SK-N-SH treated with all-trans-retinoic acid at 6 μM for 48 hours (cell line): Measurements from ENCODE around the gene FCHSD2.

Experiments used
- ATAC-seq: fragments of 200-7000 bp; cut with Tn5 transposase; 3 replicates; pipeline ENCODE4 v1.9.1; 2020; ENCODE audit warnings: mild to moderate bottlenecking, moderate library complexity
- ARNTL ChIP-seq: fragments of 450-650 bp; formaldehyde crosslinking; IDR thresholded peaks from 2 replicates; pipeline ENCODE4 v1.5.0; 2020; ENCODE audit warnings: low read depth, mild to moderate bottlenecking, moderate library complexity, borderline replicate concordance
- CREB5 ChIP-seq: fragments of 250-450 bp; sonication (Bioruptor Pico); IDR thresholded peaks from 2 replicates; pipeline ENCODE4 v1.5.1; 2020; ENCODE audit warnings: low read depth, mild to moderate bottlenecking, moderate library complexity
- CSRNP3 ChIP-seq: fragments of 250-450 bp; sonication (Bioruptor Pico); IDR thresholded peaks from 2 replicates; pipeline ENCODE4 v1.5.1; 2021; ENCODE audit warnings: mild to moderate bottlenecking, moderate library complexity
- ESRRG ChIP-seq: fragments of 250-450 bp; sonication (Bioruptor Pico); IDR thresholded peaks from 2 replicates; pipeline ENCODE4 v1.6.1; 2021; ENCODE audit warnings: mild to moderate bottlenecking
- GLIS3 ChIP-seq: fragments of 250-450 bp; sonication (Bioruptor Pico); IDR thresholded peaks from 2 replicates; pipeline ENCODE4 v1.5.0; 2020; ENCODE audit warnings: mild to moderate bottlenecking, moderate library complexity
- ISL1 ChIP-seq: fragments of 250-450 bp; sonication (Bioruptor Pico); IDR thresholded peaks from 2 replicates; pipeline ENCODE4 v2.1.2; 2022; ENCODE audit warnings: mild to moderate bottlenecking, moderate library complexity
- OSR1 ChIP-seq: fragments of 250-450 bp; sonication (Bioruptor Pico); IDR thresholded peaks from 2 replicates; pipeline ENCODE4 v1.8.0; 2022; ENCODE audit warnings: moderate library complexity, mild to moderate bottlenecking, inconsistent platforms
- POU6F1 ChIP-seq: fragments of 250-450 bp; sonication (Bioruptor Pico); IDR thresholded peaks from 2 replicates; pipeline ENCODE4 v1.8.0; 2021; ENCODE audit warnings: low read depth, mild to moderate bottlenecking, moderate library complexity, borderline replicate concordance
- PPARA ChIP-seq: fragments of 250-450 bp; sonication (Bioruptor Pico); IDR thresholded peaks from 2 replicates; pipeline ENCODE4 v1.5.0; 2020; ENCODE audit warnings: mild to moderate bottlenecking, borderline replicate concordance
- RARB ChIP-seq: fragments of 250-450 bp; sonication (Bioruptor Pico); IDR thresholded peaks from 2 replicates; pipeline ENCODE4 v1.8.0; 2021; ENCODE audit warnings: mild to moderate bottlenecking, moderate library complexity
- SNAI2 ChIP-seq: fragments of 250-450 bp; sonication (Bioruptor Pico); IDR thresholded peaks from 2 replicates; pipeline ENCODE4 v1.5.0; 2020; ENCODE audit warnings: mild to moderate bottlenecking, moderate library complexity
- TCF4 ChIP-seq: fragments of 250-450 bp; sonication (Bioruptor Pico); IDR thresholded peaks from 2 replicates; pipeline ENCODE4 v1.8.0; 2021; ENCODE audit warnings: mild to moderate bottlenecking, moderate library complexity, borderline replicate concordance
- TOX ChIP-seq: fragments of 250-450 bp; sonication (Bioruptor Pico); IDR thresholded peaks from 2 replicates; pipeline ENCODE4 v1.8.0; 2021; ENCODE audit warnings: mild to moderate bottlenecking, moderate library complexity, borderline replicate concordance
- TSHZ2 ChIP-seq: fragments of 250-450 bp; sonication (Bioruptor Pico); IDR thresholded peaks from 2 replicates; pipeline ENCODE4 v1.5.0; 2020; ENCODE audit warnings: mild to moderate bottlenecking, moderate library complexity
- ZC3H10 ChIP-seq: fragments of 250-450 bp; sonication (Bioruptor Pico); IDR thresholded peaks from 2 replicates; pipeline ENCODE4 v1.5.1; 2021; ENCODE audit warnings: mild to moderate bottlenecking, moderate library complexity
- ZFP3 ChIP-seq: fragments of 250-450 bp; sonication (Bioruptor Pico); IDR thresholded peaks from 2 replicates; pipeline ENCODE4 v1.5.0; 2020; ENCODE audit warnings: mild to moderate bottlenecking, moderate library complexity
- ZFP30 ChIP-seq: fragments of 450-650 bp; formaldehyde crosslinking; IDR thresholded peaks from 2 replicates; pipeline ENCODE4 v1.5.0; 2022; ENCODE audit warnings: mild to moderate bottlenecking, moderate library complexity
- ZNF565 ChIP-seq: fragments of 450-650 bp; formaldehyde crosslinking; conservative IDR thresholded peaks from 2 replicates; pipeline ENCODE4 v1.5.0; 2020; ENCODE audit warnings: low read depth, mild to moderate bottlenecking, moderate library complexity
- ZNF8 ChIP-seq: fragments of 450-650 bp; formaldehyde crosslinking; IDR thresholded peaks from 2 replicates; pipeline ENCODE4 v1.5.0; 2020; ENCODE audit warnings: mild to moderate bottlenecking, moderate library complexity

FCHSD2 gene

GRCh38 chr11:72954860-72955259 lies 187.3 kb downstream of the FCHSD2 start (continued):
- TF ChIP-seq ZFP3 (CRISPR knock-in tag) = no peak

- TF ChIP-seq ARNTL (CRISPR knock-in tag) (no peak), ZC3H10 (CRISPR knock-in tag) (no peak), GLIS3 (CRISPR knock-in tag) (no peak)
- ATAC-seq = no peak
Observed at GRCh38 chr11:72953637-72954036, 188.5 kb downstream of the FCHSD2 start.

- no peak for TF ChIP-seq ZFP3 (CRISPR knock-in tag)
- no peak for TF ChIP-seq ZNF565 (CRISPR knock-in tag)
- no peak for TF ChIP-seq CREB5 (CRISPR knock-in tag)
- ATAC-seq = no peak
Observed at GRCh38 chr11:72951888-72952287, 190.2 kb downstream of the FCHSD2 start.

- no peak for TF ChIP-seq ZNF8
- no peak for TF ChIP-seq ISL1 (CRISPR knock-in tag)
- TF ChIP-seq ESRRG (CRISPR knock-in tag) = no peak
- no peak for TF ChIP-seq GLIS3 (CRISPR knock-in tag)
- no peak for TF ChIP-seq CREB5 (CRISPR knock-in tag)
- no peak for TF ChIP-seq ZFP3 (CRISPR knock-in tag)
- TF ChIP-seq TOX (CRISPR knock-in tag) = no peak
- no peak for TF ChIP-seq ZFP30 (CRISPR knock-in tag)
- no peak for TF ChIP-seq ARNTL (CRISPR knock-in tag)
- peak; percentile 75 for TF ChIP-seq TCF4 (CRISPR knock-in tag)
- TF ChIP-seq OSR1 (CRISPR knock-in tag) = no peak
- TF ChIP-seq TSHZ2 = peak; percentile 48; the same call in 1 of the 2 replicates
- TF ChIP-seq, all 23 proteins: peak for 2
- ATAC-seq = no peak
Observed at GRCh38 chr11:72951193-72951592, 190.9 kb downstream of the FCHSD2 start.

GRCh38 chr11:72950685-72951084 lies 191.4 kb downstream of the FCHSD2 start:
- TF ChIP-seq ESRRG (CRISPR knock-in tag) = no peak
- no peak for TF ChIP-seq SNAI2 (CRISPR knock-in tag)
- ATAC-seq = no peak

- ATAC-seq = no peak
- TF ChIP-seq ZFP30 (CRISPR knock-in tag) (no peak), CSRNP3 (CRISPR knock-in tag) (no peak), POU6F1 (no peak), TOX (CRISPR knock-in tag) (no peak), ZC3H10 (CRISPR knock-in tag) (no peak), TSHZ2 (no peak), PPARA (CRISPR knock-in tag) (no peak), ISL1 (CRISPR knock-in tag) (no peak), ZNF8 (no peak), GLIS3 (CRISPR knock-in tag) (no peak), ZNF565 (CRISPR knock-in tag) (no peak), CREB5 (CRISPR knock-in tag) (no peak), ESRRG (CRISPR knock-in tag) (no peak), RARB (CRISPR knock-in tag) (no peak)
Observed at GRCh38 chr11:72947229-72947628, 194.9 kb downstream of the FCHSD2 start.
